GM06990 (cell line): ENCODE measurements around the gene CWC15.

Source experiments
- DNase-seq: peaks from one replicate; pipeline ENCODE4 v3.0.0-alpha.2; 2011; ENCODE audit not compliant: insufficient read length; ENCODE audit errors: extremely low read depth
- H3K27me3 ChIP-seq: replicated peaks from 2 replicates; pipeline ENCODE4 v1.6.0; 2011; ENCODE audit warnings: low read length; ENCODE audit not compliant: control insufficient read depth, insufficient read depth
- H3K36me3 ChIP-seq: 2 replicates; pipeline ENCODE4 v1.5.1; 2011; ENCODE audit warnings: low read length; ENCODE audit not compliant: control insufficient read depth, insufficient read depth
- H3K4me3 ChIP-seq: replicated peaks from 2 replicates; pipeline ENCODE4 v1.5.1; 2011; ENCODE audit warnings: low read depth, mild to moderate bottlenecking, control low read depth, low read length
- TF ChIP-seq, protein P1 (sequence below): IDR thresholded peaks from 2 replicates; pipeline ENCODE4 v1.5.1; 2011; ENCODE audit warnings: low read length, control low read depth, mild to moderate bottlenecking, inconsistent platforms; ENCODE audit not compliant: insufficient read depth, poor library complexity, severe bottlenecking

CWC15 gene

DNA sequence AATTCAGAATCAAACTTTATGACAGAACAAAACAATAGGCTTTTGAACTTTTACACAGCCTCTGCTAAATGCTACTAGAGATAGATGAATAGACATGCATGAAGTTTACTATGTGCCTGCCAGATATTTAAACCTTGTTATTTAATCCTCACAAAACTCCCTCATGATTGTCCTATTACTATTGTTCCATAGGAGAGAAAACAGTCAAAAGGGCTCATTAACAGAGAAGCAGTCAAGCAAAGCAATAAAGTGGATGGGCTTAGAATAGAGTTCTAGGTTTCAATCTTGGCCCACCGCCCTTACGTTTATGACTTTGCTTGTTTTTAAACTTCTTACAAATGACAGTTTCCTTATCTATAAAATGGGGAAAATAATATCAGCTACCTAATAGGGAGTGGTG, 12.9 kb downstream of the CWC15 start:
- DNase-seq, result no peak
- Histone ChIP-seq H3K36me3 (peaks cover 7% of the 10 kb centered on the region), H3K27me3 (no peaks in the 10 kb centered on the region), H3K4me3 (no peak overlapping the region)
- TF ChIP-seq, protein P1, sequence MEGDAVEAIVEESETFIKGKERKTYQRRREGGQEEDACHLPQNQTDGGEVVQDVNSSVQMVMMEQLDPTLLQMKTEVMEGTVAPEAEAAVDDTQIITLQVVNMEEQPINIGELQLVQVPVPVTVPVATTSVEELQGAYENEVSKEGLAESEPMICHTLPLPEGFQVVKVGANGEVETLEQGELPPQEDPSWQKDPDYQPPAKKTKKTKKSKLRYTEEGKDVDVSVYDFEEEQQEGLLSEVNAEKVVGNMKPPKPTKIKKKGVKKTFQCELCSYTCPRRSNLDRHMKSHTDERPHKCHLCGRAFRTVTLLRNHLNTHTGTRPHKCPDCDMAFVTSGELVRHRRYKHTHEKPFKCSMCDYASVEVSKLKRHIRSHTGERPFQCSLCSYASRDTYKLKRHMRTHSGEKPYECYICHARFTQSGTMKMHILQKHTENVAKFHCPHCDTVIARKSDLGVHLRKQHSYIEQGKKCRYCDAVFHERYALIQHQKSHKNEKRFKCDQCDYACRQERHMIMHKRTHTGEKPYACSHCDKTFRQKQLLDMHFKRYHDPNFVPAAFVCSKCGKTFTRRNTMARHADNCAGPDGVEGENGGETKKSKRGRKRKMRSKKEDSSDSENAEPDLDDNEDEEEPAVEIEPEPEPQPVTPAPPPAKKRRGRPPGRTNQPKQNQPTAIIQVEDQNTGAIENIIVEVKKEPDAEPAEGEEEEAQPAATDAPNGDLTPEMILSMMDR, result no peak

DNA sequence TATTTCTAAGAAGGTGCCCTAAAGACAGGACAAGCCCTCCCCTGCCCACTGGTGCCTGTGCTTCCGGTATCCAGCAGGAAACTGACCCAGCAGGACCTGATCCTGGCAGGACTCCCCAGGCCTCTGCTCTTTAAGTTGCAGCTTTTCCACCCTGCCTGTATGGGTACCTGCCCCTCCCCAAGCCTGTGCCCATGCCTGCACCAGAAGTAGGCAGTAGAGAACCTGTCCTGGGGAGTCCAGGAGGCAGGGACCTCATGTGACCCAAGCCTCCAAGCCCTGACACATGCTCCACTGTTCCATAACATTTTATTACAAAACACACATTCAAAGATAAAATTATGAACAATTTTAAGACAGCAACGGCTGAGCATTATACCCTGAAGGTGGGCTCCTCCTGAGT, 14.2 kb downstream of the CWC15 start:
- Histone ChIP-seq H3K27me3 (no peaks in the 10 kb centered on the region), H3K4me3 (no peak overlapping the region), H3K36me3 (peaks cover 3% of the 10 kb centered on the region)
- TF ChIP-seq, protein P1, result no peak
- no peak for DNase-seq

DNA sequence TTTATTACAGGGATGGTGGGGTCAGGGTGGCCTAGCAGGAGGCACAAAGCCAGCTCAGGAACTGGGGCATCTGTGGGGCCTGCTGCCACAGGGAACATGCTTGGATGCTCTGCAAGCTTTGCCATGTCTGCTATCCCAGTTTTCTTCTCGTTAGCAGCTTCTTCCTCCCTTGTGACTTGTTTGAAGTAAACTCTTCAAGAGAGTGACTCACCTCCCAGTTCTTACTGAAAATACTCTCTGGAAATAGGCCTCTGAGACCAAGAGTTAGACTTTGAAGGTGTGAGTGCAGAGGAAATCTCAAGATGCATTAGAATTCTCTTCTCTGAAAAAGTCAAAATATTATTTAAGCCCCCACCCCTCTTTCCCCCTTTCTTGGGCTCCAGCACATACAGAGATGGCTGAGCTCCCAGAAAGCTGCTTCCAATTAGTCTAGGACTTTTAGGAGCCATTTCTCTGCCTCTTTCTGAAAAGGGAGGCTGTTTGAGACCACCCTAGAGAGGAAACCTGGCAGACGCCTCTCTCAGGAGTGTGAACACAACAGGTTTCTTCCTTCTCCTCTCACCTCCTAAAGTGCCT, 15.1 kb downstream of the CWC15 start:
- TF ChIP-seq, protein P1, result no peak
- no peaks in the 10 kb centered on the region for H3K27me3 ChIP-seq
- peaks cover 3% of the 10 kb centered on the region for H3K36me3 ChIP-seq
- no peak overlapping the region for H3K4me3 ChIP-seq
- no peak for DNase-seq

DNA sequence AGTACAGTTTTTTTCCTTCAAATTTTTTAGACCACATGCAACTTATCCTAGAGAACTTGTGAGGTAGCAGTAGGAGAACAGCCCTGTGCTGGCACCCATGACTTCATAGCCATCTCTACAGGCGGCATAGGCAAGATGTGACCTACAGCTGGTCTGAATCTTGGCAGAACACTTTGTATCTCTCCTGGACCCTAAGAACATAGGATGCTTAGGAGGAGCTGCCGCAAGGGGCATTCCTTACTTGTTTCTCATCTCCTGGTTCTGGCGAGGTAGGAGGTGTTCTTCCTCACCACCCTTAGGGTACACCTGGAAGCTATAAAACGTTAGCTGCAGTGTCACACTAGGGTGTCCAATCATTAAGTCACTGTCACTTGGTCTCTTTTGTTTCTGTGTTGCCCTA, 16.4 kb downstream of the CWC15 start:
- no peak for DNase-seq
- Histone ChIP-seq H3K36me3 (peaks cover 3% of the 10 kb centered on the region), H3K27me3 (no peaks in the 10 kb centered on the region), H3K4me3 (no peak overlapping the region)
- TF ChIP-seq, protein P1, result no peak

DNA sequence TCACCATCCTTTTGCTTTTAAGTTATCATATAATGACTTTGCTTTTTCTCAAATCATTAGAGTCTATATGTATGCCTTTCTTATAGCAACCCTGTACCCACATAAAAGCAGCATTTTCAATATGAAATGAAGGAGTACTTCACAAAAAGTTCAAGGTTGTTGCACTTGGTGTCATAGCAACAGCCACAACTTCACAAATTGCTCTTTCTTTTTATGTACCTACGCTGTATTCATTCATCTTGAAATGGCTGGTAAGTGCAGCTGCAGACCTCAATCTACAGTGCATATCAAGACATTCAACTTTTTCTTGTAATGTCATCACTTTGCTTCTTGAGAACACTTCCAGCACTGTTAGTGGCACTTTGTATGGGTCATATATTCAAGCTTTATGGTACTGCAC, 18.6 kb downstream of the CWC15 start:
- DNase-seq, result no peak
- TF ChIP-seq, protein P1, result no peak
- no peak overlapping the region for H3K4me3 ChIP-seq
- H3K27me3 ChIP-seq, result no peaks in the 10 kb centered on the region
- H3K36me3 ChIP-seq, result no peaks in the 10 kb centered on the region

GRCh38 chr11:94948070-94948617, 25.2 kb downstream of the CWC15 start:
- no peaks in the 10 kb centered on the region for H3K36me3 ChIP-seq
- DNase-seq, result no peak
- H3K4me3 ChIP-seq, result no peak overlapping the region
- H3K27me3 ChIP-seq, result no peaks in the 10 kb centered on the region
- TF ChIP-seq, protein P1, result no peak
